A204.1 (cell line): ENCODE measurements around the gene PLA2G3.
"Not testable (repeated sequence)": the region's sequence is repeated elsewhere in the genome, so short reads cannot be mapped to it uniquely, and the experiment has no call there.

Experiments
- FAIRE-seq: peaks from 2 replicates; lab custom pipeline; 2012; peaks lifted over from hg19 to GRCh38; lab: Jason Lieb, UNC

The PLA2G3 gene

DNA sequence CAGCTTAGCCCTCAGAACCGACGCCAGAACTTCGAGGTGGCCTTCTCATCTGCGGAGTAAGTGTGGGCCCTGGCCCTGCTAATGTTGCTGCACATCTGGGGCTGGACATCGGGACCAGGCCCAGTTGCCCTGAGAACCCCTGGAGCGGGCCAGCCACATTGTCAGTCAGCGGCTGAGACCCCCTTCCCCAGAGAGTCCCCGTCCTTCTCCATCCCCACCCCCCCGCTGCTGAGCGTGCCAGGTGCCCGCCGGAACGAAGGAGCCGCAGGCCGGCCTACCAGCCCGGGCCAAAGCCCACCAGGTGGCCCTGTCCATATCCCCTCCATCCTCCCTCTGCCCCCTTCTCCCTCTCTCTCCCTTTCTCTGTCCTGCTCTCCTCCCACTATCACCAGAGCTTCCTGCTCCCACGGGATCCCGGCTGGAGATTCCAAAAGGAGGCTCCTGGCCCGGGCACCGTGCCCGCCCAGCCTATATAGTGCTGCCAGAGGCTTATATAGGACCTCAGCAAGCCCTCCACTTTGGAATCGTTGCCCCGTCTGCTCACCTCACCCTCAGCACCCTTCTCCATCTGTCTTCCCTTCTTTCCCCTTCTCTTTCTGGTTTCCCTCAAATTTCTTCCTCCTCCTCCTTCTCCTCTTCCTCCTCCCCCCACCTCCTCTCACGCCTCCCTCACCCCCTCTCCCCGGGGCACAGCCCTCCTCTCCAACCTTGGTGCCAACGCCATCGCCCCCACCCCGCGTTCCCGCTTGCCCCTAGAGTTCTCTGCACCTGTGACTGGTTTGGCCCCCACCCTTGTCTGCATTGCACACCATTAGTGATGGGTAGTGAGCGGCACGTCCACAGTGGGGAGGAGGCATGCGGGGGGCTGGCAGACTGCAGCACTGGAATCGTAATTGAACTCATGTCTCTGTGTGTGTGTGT is 40.2 kb downstream of the PLA2G3 start:
- FAIRE-seq: no peak

DNA sequence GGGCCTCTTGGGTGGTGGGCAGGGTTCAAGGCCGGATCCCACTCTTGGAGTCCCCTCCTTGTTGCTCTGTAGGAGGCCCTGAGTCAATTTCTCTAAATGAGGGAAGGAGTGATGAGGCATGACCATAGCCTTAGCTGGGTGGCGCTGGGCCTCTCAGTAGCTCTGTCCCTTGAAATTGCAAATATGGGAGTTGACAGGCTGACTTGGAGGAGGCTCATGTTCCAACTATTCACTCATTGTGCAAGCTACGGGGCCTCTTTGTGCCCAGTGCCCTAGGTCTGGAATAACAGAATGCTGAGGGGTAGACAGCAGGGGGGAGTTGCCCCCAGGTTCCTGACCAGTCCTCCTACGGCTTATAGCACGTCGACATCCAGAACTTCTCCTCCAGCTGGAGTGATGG is 40.9 kb downstream of the PLA2G3 start:
- FAIRE-seq: no peak

DNA sequence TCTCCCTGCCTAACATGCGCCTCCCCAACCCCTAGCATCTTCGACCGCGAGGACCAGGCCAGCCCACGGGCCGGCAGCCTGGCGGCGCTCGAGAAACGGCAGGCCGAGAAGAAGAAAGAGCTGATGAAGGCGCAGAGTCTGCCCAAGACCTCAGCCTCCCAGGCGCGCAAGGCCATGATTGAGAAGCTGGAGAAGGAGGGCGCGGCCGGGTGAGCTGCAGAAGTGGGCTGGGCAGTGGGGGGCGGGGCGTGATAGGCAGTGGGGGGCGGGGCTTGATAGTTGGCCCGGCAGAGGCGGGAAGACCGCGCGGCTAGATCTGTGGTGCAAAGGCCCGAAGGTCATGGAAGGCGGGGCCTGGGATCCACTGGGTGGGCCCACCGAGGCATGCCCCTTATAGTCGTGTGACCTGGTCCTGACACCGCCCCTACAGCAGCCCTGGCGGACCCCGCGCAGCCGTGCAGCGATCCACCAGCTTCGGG is 41.6 kb downstream of the PLA2G3 start:
- FAIRE-seq: no peak

DNA sequence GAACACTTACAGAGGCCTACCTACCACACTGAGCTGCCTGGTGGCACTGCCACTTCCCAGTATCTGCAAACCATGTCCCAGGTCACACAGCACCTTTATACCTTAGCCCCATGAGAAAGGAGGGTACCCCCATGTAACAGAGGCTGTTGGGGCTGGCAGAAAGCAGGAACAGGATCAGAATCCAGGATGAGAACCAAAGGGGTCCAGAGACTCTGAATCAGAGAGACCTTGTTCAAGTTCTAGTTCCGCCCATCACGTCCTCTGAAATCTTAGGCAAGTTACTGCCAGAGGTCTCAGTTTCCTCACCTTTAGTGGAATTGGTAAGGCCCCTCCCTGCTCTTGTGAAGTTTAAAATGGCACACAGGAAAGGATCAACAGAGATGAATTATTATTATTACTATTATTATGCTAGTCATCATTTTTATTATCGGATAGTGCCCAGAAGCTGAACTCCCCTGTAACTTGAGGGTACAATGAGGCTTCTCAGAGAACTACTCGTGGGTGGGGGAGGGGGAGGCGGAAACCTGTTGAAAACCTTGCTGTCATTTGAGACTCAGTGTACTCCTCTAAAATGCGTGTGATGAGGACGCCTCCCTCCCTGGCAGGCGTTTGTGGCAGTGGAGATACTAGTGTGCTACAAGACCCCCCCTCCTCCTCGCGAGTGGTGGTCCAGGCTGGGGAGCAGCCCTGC is 42.2 kb downstream of the PLA2G3 start:
- FAIRE-seq: no peak

DNA sequence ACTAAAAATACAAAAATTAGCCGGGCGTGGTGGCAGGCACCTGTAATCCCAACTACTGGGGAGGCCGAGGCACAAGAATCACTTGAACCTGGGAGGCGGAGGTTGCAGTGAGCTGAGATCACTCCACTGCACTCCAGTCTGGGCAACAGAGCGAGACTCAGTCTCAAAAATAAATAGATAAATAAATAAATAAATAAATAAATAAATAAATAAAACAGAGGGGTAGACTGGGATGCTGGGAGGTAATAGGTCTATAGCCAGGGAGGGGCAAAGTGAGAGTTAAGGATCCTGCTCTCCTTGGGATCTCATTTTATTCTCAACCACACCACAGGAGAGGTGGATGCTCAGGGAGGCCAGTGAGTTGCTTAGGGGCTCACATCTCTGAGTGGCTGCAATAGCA is 42.8 kb downstream of the PLA2G3 start:
- not testable (repeated sequence) for FAIRE-seq

DNA sequence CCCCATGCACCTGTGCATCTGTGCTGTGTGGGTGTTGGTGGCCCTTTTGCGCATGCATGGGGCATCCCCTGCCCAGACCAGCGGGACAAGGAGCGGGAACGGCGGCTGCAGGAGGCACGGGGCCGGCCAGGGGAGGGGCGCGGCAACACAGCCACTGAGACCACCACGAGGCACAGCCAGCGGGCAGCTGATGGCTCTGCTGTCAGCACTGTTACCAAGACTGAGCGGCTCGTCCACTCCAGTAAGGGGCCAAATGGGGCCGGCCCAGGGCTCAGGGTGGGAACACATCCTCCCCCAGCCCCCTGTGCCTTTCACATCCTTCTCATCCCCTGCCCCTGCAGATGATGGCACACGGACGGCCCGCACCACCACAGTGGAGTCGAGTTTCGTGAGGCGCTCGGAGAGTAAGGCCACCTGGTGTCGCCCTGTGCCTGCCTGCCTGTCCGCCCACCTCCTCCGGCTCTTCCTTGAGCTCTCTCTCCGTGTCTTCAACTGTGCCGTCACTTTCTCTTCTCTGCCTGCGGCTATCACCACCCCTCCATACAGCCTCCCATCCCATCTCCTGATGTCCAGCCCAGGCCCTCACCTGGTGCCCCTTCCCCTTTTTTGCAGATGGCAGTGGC is 43.5 kb downstream of the PLA2G3 start:
- FAIRE-seq: no peak

DNA sequence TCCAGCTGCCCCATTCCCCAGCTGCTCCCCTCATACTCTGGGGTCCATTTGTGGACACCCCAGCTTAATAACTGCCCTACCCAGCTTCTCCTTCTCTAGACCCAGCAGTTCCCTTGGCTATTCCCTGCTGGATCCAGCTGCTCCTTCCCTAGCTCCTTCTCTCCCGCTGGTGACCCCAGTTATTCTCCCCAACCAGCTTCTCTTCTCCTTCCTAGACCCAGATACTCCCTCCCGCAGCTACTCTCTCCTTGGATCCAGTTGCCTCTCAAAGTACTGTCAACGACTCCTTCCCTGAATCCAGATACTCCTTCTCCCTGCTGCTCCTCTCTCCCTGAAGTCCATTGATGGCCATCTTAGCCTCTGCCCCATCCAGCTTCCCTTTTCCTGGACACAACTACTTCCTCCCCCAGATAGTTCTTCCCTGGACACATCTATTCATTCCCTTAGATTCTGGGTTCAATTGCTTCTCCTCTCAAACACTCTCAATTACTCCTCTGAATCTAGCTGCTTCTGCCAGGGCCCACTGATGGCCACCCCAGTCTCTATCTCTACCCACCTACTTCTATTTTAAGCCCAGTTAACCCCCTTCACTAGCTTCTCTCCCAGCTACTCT is 44.6 kb downstream of the PLA2G3 start:
- no peak for FAIRE-seq

DNA sequence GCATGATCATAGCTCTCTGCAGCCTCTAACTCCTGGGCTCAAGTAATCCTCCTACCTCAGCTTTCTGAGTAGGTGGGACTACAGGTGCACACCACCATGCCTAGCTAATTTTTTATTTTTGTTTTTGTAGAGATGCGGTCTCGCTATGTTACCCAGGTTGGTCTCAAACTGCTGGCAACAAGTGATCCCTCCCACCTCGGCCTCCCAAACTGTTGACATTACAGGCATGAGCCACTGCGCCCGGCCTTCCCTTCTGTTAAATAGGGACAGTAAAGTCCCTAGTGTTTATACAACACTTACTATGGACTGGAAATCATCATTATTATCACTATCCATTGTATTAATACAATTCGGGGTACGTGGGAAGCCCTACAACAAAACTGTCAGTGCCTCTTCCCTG is 45.6 kb downstream of the PLA2G3 start:
- FAIRE-seq: no peak

DNA sequence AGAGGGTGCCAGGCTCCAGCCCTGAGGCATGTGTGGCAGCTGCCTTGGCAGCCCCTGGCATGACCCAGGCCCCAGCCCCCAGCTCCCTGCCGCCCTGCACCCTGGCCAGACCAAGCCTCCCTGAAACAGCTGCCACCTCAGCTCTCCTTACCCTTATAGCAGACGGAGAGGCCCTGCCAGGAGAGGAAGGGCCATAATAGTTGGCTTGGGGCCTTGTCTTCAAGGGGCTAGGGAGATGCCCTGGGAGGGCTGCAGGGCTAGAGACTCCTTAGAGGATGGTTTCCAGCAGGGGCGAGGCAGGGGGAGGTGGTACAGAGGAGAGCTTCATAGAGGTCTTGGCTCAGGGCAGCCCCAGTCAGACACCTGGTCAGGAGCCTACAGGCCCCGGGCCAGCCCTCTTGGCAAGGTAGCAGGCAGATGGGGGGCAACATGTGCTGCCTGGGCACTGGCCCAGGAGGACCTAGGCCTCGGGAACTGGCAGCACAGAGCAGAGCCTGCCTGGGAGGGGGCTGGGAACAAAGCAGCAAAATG is 46.2 kb downstream of the PLA2G3 start:
- FAIRE-seq: no peak

DNA sequence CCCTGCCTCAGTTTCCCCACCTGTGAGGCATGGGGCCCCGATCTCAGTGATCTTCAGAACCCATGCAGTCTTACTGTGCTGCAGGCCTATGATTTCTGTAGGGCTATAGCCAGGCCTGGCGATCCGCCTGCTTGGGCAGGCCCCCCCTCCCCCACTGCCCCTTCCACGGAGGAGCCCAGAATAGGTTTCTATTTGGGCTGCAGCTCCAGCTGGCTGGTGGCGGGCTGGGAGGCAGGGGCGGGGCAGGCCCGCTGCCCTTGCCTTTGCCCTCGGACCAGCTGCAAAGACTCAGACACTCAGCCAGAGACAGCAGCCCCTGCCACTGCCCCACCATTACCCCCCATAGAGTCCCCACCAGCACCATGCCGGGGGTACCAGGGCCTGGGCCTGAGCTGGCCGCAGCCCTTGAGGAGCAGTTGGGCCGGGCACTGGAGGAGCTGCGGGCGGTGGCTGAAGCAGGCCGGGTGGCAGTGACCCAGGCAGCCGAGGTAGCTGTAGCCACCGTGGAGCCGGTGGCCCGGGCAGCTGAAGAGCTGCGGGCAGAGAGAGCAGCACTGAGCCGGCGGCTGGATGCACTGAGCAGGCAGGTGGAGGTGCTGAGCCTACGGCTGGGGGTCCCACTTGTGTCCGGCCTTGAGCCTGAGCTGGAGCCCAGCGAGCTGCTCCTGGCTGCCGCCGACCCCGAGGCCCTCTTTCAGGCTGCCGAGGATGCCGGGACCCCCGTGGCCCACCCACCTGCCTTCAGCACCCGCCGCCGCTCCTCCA is 47.0 kb downstream of the PLA2G3 start:
- FAIRE-seq: no peak

DNA sequence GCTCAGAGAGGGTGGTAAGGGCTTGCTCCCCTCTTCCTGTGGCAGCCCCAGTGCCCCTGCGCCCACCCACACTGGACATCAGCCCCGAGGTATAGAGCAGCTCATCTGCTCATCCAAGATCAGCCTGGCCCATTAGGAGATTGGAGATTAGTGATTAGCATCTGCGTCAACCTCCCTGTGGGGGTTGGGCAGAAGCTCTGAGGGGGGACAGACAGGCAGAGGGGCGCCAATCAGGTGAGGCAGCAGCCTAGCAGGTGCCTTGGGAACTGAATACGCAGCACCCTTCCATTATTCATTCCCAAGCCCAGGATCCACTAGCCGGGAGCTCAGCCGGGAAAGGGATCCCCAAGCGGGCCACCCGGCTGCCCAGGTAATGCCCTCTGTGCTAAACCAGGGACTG is 48.1 kb downstream of the PLA2G3 start:
- FAIRE-seq: no peak

DNA sequence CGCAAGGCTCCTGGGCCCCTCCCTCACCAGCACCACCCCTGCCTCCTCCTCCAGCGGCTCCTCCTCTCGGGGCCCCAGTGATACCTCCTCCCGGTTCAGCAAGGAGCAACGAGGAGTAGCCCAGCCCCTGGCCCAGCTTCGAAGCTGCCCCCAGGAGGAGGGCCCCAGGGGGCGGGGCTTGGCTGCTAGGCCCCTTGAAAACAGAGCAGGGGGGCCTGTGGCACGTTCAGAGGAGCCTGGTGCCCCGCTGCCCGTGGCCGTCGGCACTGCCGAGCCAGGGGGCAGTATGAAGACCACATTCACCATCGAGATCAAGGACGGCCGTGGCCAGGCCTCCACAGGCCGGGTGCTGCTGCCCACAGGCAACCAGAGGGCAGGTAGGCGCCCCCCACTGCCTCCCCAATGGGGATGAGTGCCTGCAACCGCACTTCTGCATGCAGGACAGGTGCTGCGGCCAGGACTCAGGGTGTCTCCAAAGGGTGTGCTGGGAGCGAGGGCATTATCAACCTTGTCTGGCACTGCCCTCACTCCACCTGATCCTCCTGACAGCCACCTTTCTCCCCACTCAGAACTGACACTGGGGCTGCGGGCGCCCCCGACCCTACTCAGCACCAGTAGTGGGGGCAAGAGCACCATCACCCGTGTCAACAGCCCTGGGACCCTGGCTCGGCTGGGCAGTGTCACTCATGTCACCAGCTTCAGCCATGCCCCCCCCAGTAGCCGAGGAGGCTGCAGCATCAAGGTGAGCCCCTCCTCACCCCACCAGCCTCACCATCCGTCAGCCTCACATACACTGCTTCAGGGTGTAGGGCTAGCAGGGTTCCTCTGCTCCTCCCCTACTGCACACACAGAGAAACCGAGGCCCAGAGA is 49.0 kb downstream of the PLA2G3 start:
- FAIRE-seq: no peak

DNA sequence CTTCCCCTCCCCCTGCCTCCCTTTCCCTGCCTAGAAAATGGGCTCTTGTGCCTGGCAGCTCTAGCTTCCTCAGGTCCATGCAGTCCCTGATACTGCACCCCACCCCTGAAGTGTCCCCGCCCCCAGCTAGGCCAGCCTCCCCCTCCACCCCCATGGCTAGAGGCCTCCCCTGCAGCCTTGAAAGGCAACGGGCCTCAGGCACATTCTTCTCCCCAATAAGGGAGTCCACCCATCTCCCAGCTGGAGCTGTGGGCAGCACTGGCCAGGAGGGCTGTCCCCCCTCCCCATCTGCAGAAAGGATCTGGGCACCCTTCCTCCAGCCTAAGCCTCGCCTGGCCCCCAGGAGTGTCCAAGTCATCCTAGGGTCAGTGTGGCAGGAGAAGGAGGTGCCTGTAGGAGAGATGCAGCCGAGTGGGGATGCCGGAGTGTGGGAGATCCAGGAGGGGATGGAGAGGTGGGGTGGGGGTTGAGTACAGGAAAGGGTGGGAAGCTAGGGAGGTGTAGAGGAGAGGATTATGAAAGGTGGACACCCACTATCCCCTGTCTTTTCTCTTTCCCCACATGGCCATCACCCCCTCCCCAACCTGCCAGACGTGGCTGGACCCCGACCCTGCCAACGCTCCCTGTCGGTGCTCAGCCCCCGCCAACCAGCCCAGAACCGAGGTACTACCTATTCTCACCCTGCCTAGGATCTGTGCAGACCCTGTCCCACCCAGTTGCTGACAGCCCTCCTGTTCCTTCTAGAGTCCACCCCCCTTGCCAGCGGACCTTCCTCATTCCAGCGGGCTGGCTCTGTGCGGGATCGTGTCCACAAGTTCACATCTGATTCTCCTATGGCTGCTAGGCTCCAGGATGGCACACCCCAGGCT is 49.9 kb downstream of the PLA2G3 start:
- FAIRE-seq: no peak

DNA sequence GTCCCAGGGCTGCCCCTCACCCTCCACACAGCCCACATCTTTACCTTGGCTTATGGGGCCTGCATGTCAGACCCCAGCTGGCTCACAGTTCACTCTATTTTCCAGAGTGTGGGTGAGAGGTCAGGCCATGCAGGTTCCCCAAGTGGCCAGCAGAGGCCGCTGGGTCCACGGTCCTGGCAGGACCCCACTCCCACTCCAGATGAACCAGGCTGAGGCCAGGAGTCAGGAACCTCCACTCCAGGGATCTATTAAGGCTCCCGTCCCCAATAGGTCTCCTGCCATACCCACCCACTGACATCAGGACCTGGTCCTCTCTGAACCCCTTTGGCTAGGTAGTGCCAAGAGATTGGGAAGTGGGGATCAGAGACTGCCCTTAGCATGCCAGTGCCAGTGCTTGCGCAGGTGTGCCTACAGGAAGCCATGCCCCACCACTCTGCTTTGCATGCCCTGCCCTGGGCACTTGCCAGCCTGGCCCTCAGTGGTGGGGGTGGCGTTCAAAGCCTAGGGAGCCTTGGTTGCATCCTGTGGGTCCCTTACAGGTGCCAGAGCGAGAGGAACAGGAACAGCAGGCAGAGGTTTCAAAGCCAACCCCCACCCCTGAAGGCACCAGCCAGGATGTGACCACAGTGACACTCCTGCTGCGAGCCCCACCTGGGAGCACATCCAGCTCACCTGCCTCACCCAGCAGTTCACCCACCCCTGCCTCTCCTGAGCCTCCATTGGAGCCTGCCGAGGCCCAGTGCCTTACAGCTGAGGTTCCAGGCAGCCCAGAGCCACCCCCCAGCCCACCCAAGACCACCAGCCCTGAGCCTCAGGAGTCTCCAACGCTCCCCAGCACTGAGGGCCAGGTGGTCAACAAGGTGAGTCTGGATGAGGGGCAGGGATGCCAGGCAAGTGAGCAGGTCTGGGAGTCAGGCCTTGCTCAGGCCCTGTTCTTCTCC is 50.9 kb downstream of the PLA2G3 start:
- FAIRE-seq: no peak

DNA sequence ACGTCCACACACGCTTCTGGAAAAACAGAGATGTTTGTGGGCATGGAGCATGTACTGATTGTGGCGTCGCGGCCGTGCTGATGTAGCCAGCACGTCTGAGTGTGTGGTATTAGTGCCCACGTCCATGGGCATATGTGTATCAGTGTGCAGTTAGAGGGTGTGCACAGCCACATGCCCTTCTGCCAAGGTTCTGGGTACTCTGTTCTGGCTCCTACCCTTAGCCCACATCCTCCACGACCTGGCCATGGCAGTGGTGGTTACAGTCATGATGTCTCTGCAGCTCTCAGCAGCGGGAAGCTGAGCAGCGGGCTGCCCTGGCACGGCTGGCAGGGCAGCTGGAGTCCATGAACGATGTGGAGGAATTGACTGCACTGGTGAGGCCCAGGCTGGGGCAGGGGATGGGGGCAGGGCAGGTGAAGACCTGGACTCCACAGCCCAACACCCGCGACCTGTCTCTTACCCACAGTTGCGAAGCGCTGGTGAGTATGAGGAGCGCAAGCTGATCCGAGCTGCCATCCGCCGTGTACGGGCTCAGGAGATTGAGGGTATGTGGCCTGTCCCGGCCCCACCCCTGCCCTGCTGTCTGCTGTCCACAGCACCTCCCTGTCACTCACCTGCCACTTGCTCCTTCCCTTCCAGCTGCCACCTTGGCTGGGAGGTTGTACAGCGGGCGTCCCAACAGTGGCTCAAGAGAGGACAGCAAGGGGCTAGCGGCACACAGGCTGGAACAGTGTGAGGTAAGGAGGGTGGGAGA is 51.9 kb downstream of the PLA2G3 start:
- FAIRE-seq: no peak

DNA sequence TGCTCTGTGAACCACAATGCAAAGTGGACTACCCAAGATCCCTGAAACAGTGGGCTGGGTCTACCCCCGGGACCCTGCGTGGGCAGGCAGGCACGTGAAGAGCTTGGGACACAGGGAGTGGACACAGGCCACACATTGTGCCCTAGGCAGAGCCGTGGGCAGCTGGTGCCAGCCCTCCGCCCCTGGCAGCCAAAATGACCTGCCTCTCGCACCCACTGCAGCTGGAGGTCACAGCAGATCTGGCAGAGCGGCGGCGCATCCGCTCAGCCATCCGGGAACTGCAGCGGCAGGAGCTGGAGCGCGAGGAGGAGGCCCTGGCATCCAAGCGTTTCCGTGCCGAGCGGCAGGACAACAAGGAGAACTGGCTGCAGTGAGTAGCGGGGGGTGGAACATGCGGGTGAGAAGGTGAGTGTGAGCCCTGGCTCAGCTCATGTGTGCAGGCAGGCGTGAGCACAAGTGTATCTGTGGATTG is 52.5 kb downstream of the PLA2G3 start:
- no peak for FAIRE-seq

DNA sequence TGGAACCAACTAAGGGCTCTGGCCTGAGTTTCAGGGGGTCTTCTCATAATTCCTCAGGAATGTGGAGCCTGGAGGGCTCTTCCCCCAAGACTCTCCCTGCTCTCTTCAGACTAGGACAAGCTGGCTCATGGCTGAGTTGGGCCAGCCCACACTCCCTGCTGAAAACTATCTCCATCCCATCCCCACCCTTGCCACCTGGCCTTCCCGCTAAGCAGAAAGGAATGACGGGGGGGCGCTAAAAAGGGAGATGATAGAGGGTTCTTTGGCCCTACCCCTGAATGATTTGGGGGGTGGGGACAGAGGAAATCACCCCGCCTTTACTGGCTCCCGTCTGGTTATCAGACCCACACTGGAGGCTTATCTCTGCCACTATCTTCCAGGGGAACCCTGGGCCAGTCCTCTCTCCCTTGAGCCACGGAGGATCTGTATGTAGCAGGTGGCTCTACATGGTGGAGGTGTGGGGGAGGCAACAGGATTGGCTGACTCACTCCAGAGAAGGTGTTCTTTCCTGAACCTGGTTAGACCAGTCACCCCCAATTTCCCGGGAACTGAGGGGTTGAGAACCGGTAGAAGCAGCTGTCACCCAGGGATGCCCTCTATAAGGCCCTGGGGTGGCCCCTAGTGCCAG is 53.5 kb downstream of the PLA2G3 start:
- FAIRE-seq: no peak
